Endothelial cell of umbilical vein (primary cell): ENCODE measurements around the gene YEATS4. TPM values are rescaled to one million over a fixed set of nuclear protein-coding genes. Genes with fewer than 3 reads are reported as not detected.

Experiments
- BruUV-seq: library from RNA; stranded (reverse); fragments of 400-500 nt; replicated peaks from 2 replicates; lab custom pipeline; 2021; lab: Mats Ljungman, UMichigan
- CTCF ChIA-PET: fragments of 300-600, 350-600 bp; sonication (Branson Sonifier 250); formaldehyde crosslinking; loops from one replicate; lab custom pipeline; 2021; ENCODE audit warnings: antibody characterized with exemption, inconsistent platforms; lab: Charles Lee
- POLR2A ChIA-PET: fragments of 300-600, 350-600 bp; sonication (Branson Sonifier 250); formaldehyde crosslinking; loops from one replicate; lab custom pipeline; 2021; ENCODE audit warnings: antibody characterized with exemption, inconsistent platforms; lab: Charles Lee
- DNase-seq: peaks from one replicate; pipeline ENCODE4 v3.0.0-alpha.2; 2011; ENCODE audit warnings: low read depth, low spot score
- FAIRE-seq: peaks from 2 replicates; lab custom pipeline; 2011; peaks lifted over from hg19 to GRCh38; lab: Jason Lieb, UNC
- H2AFZ ChIP-seq: 2 replicates; pipeline ENCODE4 v1.6.0; 2012; ENCODE audit warnings: low read depth, low read length, control low read depth, inconsistent platforms
- H3K27ac ChIP-seq: 2 replicates; pipeline ENCODE4 v1.5.1; 2011; ENCODE audit warnings: low read depth, mild to moderate bottlenecking, control low read depth, low read length, moderate library complexity; ENCODE audit not compliant: insufficient read depth
- H3K27me3 ChIP-seq, 2 experiments: 2 replicates each; pipeline versions ENCODE4 v1.6.0 to v1.6.1; 2011; ENCODE audit warnings: low read length in 2 of 2, mixed read lengths in 1 of 2; ENCODE audit not compliant: control insufficient read depth in 2 of 2, insufficient read depth in 2 of 2
- H3K36me3 ChIP-seq, 2 experiments: 2 replicates in 1 of 2; 3 replicates in 1 of 2; pipeline ENCODE4 v1.5.1; 2011; ENCODE audit warnings: low read length in 2 of 2, mild to moderate bottlenecking in 1 of 2, moderate library complexity in 1 of 2; ENCODE audit not compliant: control insufficient read depth in 2 of 2, insufficient read depth in 2 of 2; ENCODE audit errors: extremely low read depth in 1 of 2
- H3K4me1 ChIP-seq: 3 replicates; pipeline ENCODE4 v1.5.1; 2011; ENCODE audit warnings: mild to moderate bottlenecking, low read length; ENCODE audit not compliant: control insufficient read depth, insufficient read depth; ENCODE audit errors: extremely low read depth
- H3K4me2 ChIP-seq: 2 replicates; pipeline ENCODE4 v1.6.1; 2011; ENCODE audit warnings: low read length, control low read depth, mixed read lengths; ENCODE audit not compliant: insufficient read depth
- H3K4me3 ChIP-seq, 3 experiments: fragments of 200-600 bp in 1 of 3; sonication (generic), shearing (Covaris generic) in 1 of 3; replicated peaks in 1 of 3; 2 replicates each; pipeline ENCODE4 v1.5.1; 2011 to 2016; ENCODE audit warnings: control low read depth in 3 of 3, low read length in 3 of 3, mild to moderate bottlenecking in 2 of 3, inconsistent platforms in 1 of 3, low read depth in 1 of 3, moderate library complexity in 1 of 3; ENCODE audit not compliant: insufficient read depth in 1 of 3
- H3K79me2 ChIP-seq: 2 replicates; pipeline ENCODE4 v1.6.0; 2012; ENCODE audit warnings: low read length, inconsistent platforms; ENCODE audit not compliant: control insufficient read depth, insufficient read depth
- H3K9ac ChIP-seq: replicated peaks from 2 replicates; pipeline ENCODE3; 2011; ENCODE audit warnings: low read length, control low read depth; ENCODE audit not compliant: insufficient read depth; ENCODE audit errors: extremely low read depth
- H3K9me1 ChIP-seq: replicated peaks from 3 replicates; pipeline ENCODE4 v1.6.0; 2011; ENCODE audit warnings: mild to moderate bottlenecking, low read length; ENCODE audit not compliant: control insufficient read depth, insufficient read depth; ENCODE audit errors: extremely low read depth
- H3K9me3 ChIP-seq: replicated peaks from 2 replicates; pipeline ENCODE4 v1.5.1; 2012; ENCODE audit warnings: low read length, inconsistent platforms; ENCODE audit not compliant: control insufficient read depth, insufficient read depth
- H4K20me1 ChIP-seq: replicated peaks from 2 replicates; pipeline ENCODE3; 2011; ENCODE audit warnings: mild to moderate bottlenecking, low read length; ENCODE audit not compliant: control insufficient read depth, insufficient read depth; ENCODE audit errors: extremely low read depth
- EZH2 ChIP-seq: IDR thresholded peaks from 2 replicates; pipeline ENCODE4 v1.6.1; 2012; ENCODE audit warnings: borderline replicate concordance, low read depth, mild to moderate bottlenecking, moderate library complexity, low read length, inconsistent platforms; ENCODE audit not compliant: severe bottlenecking
- FOS ChIP-seq: IDR thresholded peaks from 2 replicates; pipeline ENCODE4 v1.6.1; 2011; ENCODE audit warnings: mild to moderate bottlenecking, low read length, moderate library complexity, borderline replicate concordance; ENCODE audit not compliant: insufficient read depth
- GATA2 ChIP-seq: IDR thresholded peaks from 2 replicates; pipeline ENCODE4 v1.7.0; 2011; ENCODE audit warnings: low read depth, mild to moderate bottlenecking, moderate library complexity, mixed read lengths, low read length; ENCODE audit not compliant: insufficient read length, insufficient read depth
- JUN ChIP-seq: IDR thresholded peaks from 2 replicates; pipeline ENCODE4 v1.6.1; 2011; ENCODE audit warnings: borderline replicate concordance, low read depth; ENCODE audit not compliant: insufficient read length, insufficient read depth
- MYC ChIP-seq: IDR thresholded peaks from one replicate; pipeline ENCODE4 v1.6.1; 2011; ENCODE audit warnings: mild to moderate bottlenecking, low read depth, low read length
- POLR2A ChIP-seq: IDR thresholded peaks from 2 replicates; pipeline ENCODE4 v1.6.1; 2012; ENCODE audit warnings: low read depth, mild to moderate bottlenecking, control low read depth, low read length
- POLR2AphosphoS5 ChIP-seq: IDR thresholded peaks from 2 replicates; pipeline ENCODE4 v1.6.1; 2012; ENCODE audit warnings: low read depth, mild to moderate bottlenecking, control low read depth, low read length, moderate library complexity; ENCODE audit not compliant: insufficient read depth
- dilution Hi-C: fragments of 300-500 bp; cut with MboI; formaldehyde crosslinking; loops from one replicate; pipeline ENCODE4 v1.15.0; 2019; ENCODE audit warnings: low sequenced_read_pairs; ENCODE audit not compliant: extremely low pct_ligation_motif_present
- intact Hi-C: fragments of 100-400 bp; cut with micrococcal nuclease; formaldehyde crosslinking; loops from one replicate; pipeline ENCODE4 v1.10.0; 2022
- polyA plus RNA-seq, 4 experiments: library from polyadenylated mRNA; depleted of rRNA in 3 of 4; stranded (reverse) in 3 of 4; unstranded in 1 of 4; fragments of >200 nt; gene quantifications; 2 replicates each; pipeline versions ENCODE4 v1.2.1 to v1.2.3, GENCODE V29; 2011 to 2012; ENCODE audit warnings: missing spikeins in 1 of 4
- total RNA-seq: library from RNA; stranded (reverse); gene quantifications from 2 replicates; pipeline ENCODE4 v1.2.3, GENCODE V29; 2021
- TF ChIP-seq, protein P1 (sequence below): IDR thresholded peaks from 2 replicates; pipeline ENCODE4 v1.6.1; 2011; ENCODE audit not compliant: insufficient read depth, insufficient read length
- TF ChIP-seq, protein P2 (sequence below), 2 donors: IDR thresholded peaks; 1 replicate in 1 of 2; 2 replicates in 1 of 2; pipeline ENCODE4 v1.5.1; 2011; ENCODE audit warnings: low read length in 2 of 2, mild to moderate bottlenecking in 2 of 2, moderate library complexity in 2 of 2, control low read depth in 1 of 2, inconsistent platforms in 1 of 2, low read depth in 1 of 2; ENCODE audit not compliant: insufficient read depth in 1 of 2; ENCODE audit errors: extremely low read depth in 1 of 2

The YEATS4 gene
- total and polyA plus RNA-seq, 2 donors (not counting 3 experiments of a cell fraction or from before 2014, with no cell fraction given) = 13.6 to 16.7 TPM

DNA sequence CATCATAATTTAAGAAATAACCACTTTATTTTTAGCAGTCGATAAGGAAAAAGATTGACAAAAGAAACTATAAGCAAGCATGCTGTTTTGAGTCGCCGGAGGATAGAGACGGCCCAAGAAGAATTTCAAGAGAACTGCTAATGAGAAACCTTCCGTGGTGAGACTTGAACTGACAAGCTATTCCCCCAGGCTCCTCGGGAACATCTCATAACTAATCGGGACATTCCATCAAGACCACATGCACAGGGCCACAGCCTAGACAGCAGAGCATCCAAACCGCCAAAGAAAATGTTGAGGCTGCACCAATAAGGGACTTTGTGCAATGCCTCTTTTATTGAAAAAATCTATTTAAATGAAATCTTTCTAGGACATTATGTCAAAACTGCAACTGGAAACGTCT lies 51.0 kb downstream of the YEATS4 start:
- H3K9me1 ChIP-seq = no peaks in the 10 kb centered on the region
- no peaks in the 10 kb centered on the region for H3K36me3 ChIP-seq
- no peak overlapping the region for H3K27ac ChIP-seq
- peaks cover 8% of the 10 kb centered on the region for H3K4me1 ChIP-seq
- H3K4me2 ChIP-seq = no peak overlapping the region
- no peaks in the 10 kb centered on the region for H4K20me1 ChIP-seq
- no peaks in the 10 kb centered on the region for H3K27me3 ChIP-seq
- no peak overlapping the region for H2AFZ ChIP-seq
- no peak overlapping the region for H3K4me3 ChIP-seq
- TF ChIP-seq EZH2 = no peak
- TF ChIP-seq POLR2A = no peak
- TF ChIP-seq GATA2 = no peak
- TF ChIP-seq FOS = no peak
- no peak for TF ChIP-seq POLR2AphosphoS5
- TF ChIP-seq JUN = no peak
- no peak for TF ChIP-seq MYC
- TF ChIP-seq, protein P1, sequence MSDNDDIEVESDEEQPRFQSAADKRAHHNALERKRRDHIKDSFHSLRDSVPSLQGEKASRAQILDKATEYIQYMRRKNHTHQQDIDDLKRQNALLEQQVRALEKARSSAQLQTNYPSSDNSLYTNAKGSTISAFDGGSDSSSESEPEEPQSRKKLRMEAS = no peak
- TF ChIP-seq, protein P2, sequence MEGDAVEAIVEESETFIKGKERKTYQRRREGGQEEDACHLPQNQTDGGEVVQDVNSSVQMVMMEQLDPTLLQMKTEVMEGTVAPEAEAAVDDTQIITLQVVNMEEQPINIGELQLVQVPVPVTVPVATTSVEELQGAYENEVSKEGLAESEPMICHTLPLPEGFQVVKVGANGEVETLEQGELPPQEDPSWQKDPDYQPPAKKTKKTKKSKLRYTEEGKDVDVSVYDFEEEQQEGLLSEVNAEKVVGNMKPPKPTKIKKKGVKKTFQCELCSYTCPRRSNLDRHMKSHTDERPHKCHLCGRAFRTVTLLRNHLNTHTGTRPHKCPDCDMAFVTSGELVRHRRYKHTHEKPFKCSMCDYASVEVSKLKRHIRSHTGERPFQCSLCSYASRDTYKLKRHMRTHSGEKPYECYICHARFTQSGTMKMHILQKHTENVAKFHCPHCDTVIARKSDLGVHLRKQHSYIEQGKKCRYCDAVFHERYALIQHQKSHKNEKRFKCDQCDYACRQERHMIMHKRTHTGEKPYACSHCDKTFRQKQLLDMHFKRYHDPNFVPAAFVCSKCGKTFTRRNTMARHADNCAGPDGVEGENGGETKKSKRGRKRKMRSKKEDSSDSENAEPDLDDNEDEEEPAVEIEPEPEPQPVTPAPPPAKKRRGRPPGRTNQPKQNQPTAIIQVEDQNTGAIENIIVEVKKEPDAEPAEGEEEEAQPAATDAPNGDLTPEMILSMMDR (IDR thresholded peaks at IDR 0.05; ENCODE audit: extremely low read depth in 1 of 2, insufficient read depth in 1 of 2, low read depth in 1 of 2, low read length in 2 of 2) = no peak
- no peaks in the 10 kb centered on the region for H3K9me3 ChIP-seq
- dilution Hi-C loops (no loop called here), intact Hi-C loops (no loop called here)
- no peaks in the 10 kb centered on the region for H3K79me2 ChIP-seq
- CTCF ChIA-PET = no interaction called here
- BruUV-seq = no TSS peak
- DNase-seq (no peak), FAIRE-seq (no peak)
- POLR2A ChIA-PET = no interaction called here
- no peak overlapping the region for H3K9ac ChIP-seq
